Measurements from ENCODE around the gene CDK15.

The CDK15 gene

GRCh38 chr2:201872591-201872990, 66.3 kb downstream of the CDK15 start:
- DNase-seq = no peak

GRCh38 chr2:201879996-201880395, 73.7 kb downstream of the CDK15 start:
- DNase-seq = no peak

- no peak for DNase-seq
Observed at GRCh38 chr2:201880579-201880978, 74.2 kb downstream of the CDK15 start.

GRCh38 chr2:201880993-201881611, 74.8 kb downstream of the CDK15 start:
- no peak for DNase-seq

GRCh38 chr2:201881741-201882140, 75.4 kb downstream of the CDK15 start:
- no peak for DNase-seq

- peak in 1 of 2 experiments; percentile 12 for DNase-seq
Observed at GRCh38 chr2:201882353-201883090, 76.2 kb downstream of the CDK15 start.

GRCh38 chr2:201883606-201884369, 77.5 kb downstream of the CDK15 start:
- DNase-seq = peak; percentile 80 to 94

- DNase-seq = no peak
Observed at GRCh38 chr2:201886504-201886903, 80.2 kb downstream of the CDK15 start.

GRCh38 chr2:201887773-201888425, 81.6 kb downstream of the CDK15 start:
- DNase-seq = no peak

GRCh38 chr2:201888426-201888800, 82.1 kb downstream of the CDK15 start:
- no peak for DNase-seq

- DNase-seq = no peak
Observed at GRCh38 chr2:201890453-201890852, 84.1 kb downstream of the CDK15 start.

- DNase-seq = no peak
Observed at GRCh38 chr2:201891676-201892075, 85.3 kb downstream of the CDK15 start.

- DNase-seq = no peak
Observed at GRCh38 chr2:201892516-201892915, 86.2 kb downstream of the CDK15 start.

GRCh38 chr2:201900362-201900761, 94.0 kb downstream of the CDK15 start:
- DNase-seq = no peak

- no peak for DNase-seq
Observed at GRCh38 chr2:201901786-201902185, 95.4 kb downstream of the CDK15 start.

- DNase-seq = no peak
Observed at GRCh38 chr2:201904538-201905420, 98.4 kb downstream of the CDK15 start.

GRCh38 chr2:201906777-201907562, 100.6 kb downstream of the CDK15 start:
- peak in 1 of 2 experiments; percentile 57 for DNase-seq

- DNase-seq = no peak
Observed at GRCh38 chr2:201907563-201907881, 101.2 kb downstream of the CDK15 start.

GRCh38 chr2:201908901-201909300, 102.6 kb downstream of the CDK15 start:
- no peak for DNase-seq

- no peak for DNase-seq
Observed at GRCh38 chr2:201909348-201909747, 103.0 kb downstream of the CDK15 start.

GRCh38 chr2:201909961-201910361, 103.6 kb downstream of the CDK15 start:
- no peak for DNase-seq

- no peak for DNase-seq
Observed at GRCh38 chr2:201911372-201911771, 105.0 kb downstream of the CDK15 start.

Data from NCI-H524 (cell line).